ENCODE measurements around the gene MARCHF10.

DNA sequence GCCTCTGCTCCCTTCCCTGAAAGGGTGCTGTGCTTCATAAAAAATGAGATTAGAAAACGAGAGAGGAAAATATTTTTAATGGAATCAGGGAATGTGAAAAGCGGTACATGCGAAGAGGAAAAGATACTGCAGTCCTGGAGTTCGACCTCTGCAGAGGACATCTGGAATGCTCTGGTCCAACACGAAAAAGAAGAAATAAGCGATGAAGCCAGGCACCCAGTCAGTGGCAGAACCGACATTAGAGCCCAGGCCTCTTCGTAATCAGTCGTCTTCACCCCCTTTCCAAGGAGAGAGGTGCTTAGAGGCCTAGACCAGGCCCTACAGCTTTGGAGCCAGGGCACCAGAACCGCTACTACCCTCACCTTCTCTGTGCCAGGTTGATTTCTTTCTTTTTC lies 459 bp upstream of the MARCHF10 start:
- TF ChIP-seq, protein P1, sequence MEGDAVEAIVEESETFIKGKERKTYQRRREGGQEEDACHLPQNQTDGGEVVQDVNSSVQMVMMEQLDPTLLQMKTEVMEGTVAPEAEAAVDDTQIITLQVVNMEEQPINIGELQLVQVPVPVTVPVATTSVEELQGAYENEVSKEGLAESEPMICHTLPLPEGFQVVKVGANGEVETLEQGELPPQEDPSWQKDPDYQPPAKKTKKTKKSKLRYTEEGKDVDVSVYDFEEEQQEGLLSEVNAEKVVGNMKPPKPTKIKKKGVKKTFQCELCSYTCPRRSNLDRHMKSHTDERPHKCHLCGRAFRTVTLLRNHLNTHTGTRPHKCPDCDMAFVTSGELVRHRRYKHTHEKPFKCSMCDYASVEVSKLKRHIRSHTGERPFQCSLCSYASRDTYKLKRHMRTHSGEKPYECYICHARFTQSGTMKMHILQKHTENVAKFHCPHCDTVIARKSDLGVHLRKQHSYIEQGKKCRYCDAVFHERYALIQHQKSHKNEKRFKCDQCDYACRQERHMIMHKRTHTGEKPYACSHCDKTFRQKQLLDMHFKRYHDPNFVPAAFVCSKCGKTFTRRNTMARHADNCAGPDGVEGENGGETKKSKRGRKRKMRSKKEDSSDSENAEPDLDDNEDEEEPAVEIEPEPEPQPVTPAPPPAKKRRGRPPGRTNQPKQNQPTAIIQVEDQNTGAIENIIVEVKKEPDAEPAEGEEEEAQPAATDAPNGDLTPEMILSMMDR (conservative IDR thresholded peaks at IDR 0.05): no peak
- TF ChIP-seq EZH2 (IDR thresholded peaks at IDR 0.05; ENCODE audit: low read depth): no peak
